Astrocyte (in vitro differentiated cells and primary cell): ENCODE data around the gene CERS6. TPM values are rescaled to one million over a fixed set of nuclear protein-coding genes. Genes with fewer than 3 reads are reported as not detected.

Source experiments
- DNase-seq: peaks from one replicate; pipeline ENCODE4 v3.0.0-alpha.2; 2010; ENCODE audit warnings: low read depth
- FAIRE-seq: peaks from 2 replicates; lab custom pipeline; 2011; peaks lifted over from hg19 to GRCh38; lab: Jason Lieb, UNC
- H2AFZ ChIP-seq: 2 replicates; pipeline ENCODE4 v1.6.0; 2012; ENCODE audit warnings: low read depth, low read length, inconsistent platforms
- H3K27ac ChIP-seq: 2 replicates; pipeline ENCODE4 v1.5.1; 2011; ENCODE audit warnings: low read depth, low read length, inconsistent platforms
- H3K27me3 ChIP-seq: 2 replicates; pipeline ENCODE4 v1.6.0; 2011; ENCODE audit warnings: low read length, inconsistent platforms; ENCODE audit not compliant: insufficient read depth
- H3K36me3 ChIP-seq: 2 replicates; pipeline ENCODE4 v1.5.1; 2011; ENCODE audit warnings: low read length, inconsistent platforms; ENCODE audit not compliant: insufficient read depth
- H3K4me1 ChIP-seq: 2 replicates; pipeline ENCODE4 v1.5.1; 2011; ENCODE audit warnings: low read length, inconsistent platforms; ENCODE audit not compliant: insufficient read depth
- H3K4me2 ChIP-seq: 2 replicates; pipeline ENCODE4 v1.6.0; 2012; ENCODE audit warnings: low read length, inconsistent platforms
- H3K4me3 ChIP-seq: 2 replicates; pipeline ENCODE4 v1.5.1; 2011; ENCODE audit warnings: low read depth, mild to moderate bottlenecking, low read length, inconsistent platforms; ENCODE audit not compliant: insufficient read depth
- H3K79me2 ChIP-seq: 2 replicates; pipeline ENCODE4 v1.6.0; 2012; ENCODE audit warnings: mild to moderate bottlenecking, low read length, inconsistent platforms; ENCODE audit not compliant: insufficient read depth
- H3K9ac ChIP-seq: 2 replicates; pipeline ENCODE4 v1.6.0; 2012; ENCODE audit warnings: mild to moderate bottlenecking, low read length, inconsistent platforms
- H3K9me3 ChIP-seq: 2 replicates; pipeline ENCODE4 v1.5.1; 2012; ENCODE audit warnings: low read depth, mild to moderate bottlenecking, low read length, inconsistent platforms; ENCODE audit not compliant: insufficient read depth
- H4K20me1 ChIP-seq: 2 replicates; pipeline ENCODE4 v1.6.0; 2012; ENCODE audit warnings: low read length, inconsistent platforms; ENCODE audit not compliant: insufficient read depth
- H3K27ac Mint-ChIP-seq: one replicate; pipeline ENCODE4 v1.8.0; 2021; ENCODE audit warnings: mild to moderate bottlenecking, mixed read lengths; ENCODE audit not compliant: unreplicated experiment
- H3K27me3 Mint-ChIP-seq: one replicate; pipeline ENCODE4 v1.8.0; 2021; ENCODE audit warnings: low read depth, mixed read lengths; ENCODE audit not compliant: unreplicated experiment
- H3K36me3 Mint-ChIP-seq: one replicate; pipeline ENCODE4 v1.8.0; 2021; ENCODE audit warnings: low read depth, mixed read lengths; ENCODE audit not compliant: unreplicated experiment
- H3K4me1 Mint-ChIP-seq: one replicate; pipeline ENCODE4 v1.8.0; 2021; ENCODE audit warnings: low read depth, mixed read lengths; ENCODE audit not compliant: unreplicated experiment
- H3K4me3 Mint-ChIP-seq: one replicate; pipeline ENCODE4 v1.8.0; 2021; ENCODE audit warnings: mild to moderate bottlenecking, moderate library complexity, mixed read lengths; ENCODE audit not compliant: unreplicated experiment
- H3K9me3 Mint-ChIP-seq: one replicate; pipeline ENCODE4 v1.8.0; 2021; ENCODE audit warnings: mild to moderate bottlenecking, mixed read lengths; ENCODE audit not compliant: unreplicated experiment
- EZH2 ChIP-seq: IDR thresholded peaks from 2 replicates; pipeline ENCODE4 v1.6.1; 2012; ENCODE audit warnings: mild to moderate bottlenecking, low read length, inconsistent platforms; ENCODE audit not compliant: insufficient read depth
- total RNA-seq: library from RNA; stranded (reverse); gene quantifications from 2 replicates; pipeline ENCODE4 v1.2.1, GENCODE V29; 2021
- TF ChIP-seq, protein P1 (sequence below): IDR thresholded peaks from 2 replicates; pipeline ENCODE4 v1.5.1; 2011; ENCODE audit warnings: low read depth, mild to moderate bottlenecking, inconsistent platforms, low read length, moderate library complexity; ENCODE audit not compliant: insufficient read depth

Gene CERS6
- total RNA-seq, 1 donor from 2014 or later: 23.4 TPM

DNA sequence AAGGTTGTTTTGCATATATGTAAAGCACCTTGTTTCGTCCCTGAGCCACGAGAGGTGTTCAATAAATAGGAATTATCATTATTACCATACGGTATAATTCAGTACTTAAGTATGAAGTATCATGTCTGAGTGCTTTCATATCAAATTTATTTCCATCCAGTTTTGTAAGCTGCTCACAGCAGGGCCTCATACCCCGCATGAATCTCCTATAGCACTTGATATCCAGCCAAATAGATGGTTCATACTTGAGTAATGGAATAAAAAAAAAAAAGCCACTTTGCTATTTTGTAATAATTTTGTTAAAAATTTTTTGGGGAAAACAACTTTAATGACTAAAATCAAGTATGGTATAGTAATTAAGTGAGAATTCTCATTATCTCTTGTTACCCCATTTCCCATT is 185.6 kb downstream of the CERS6 start:
- Mint-ChIP-seq H3K27ac (no peak overlapping the region), H3K36me3 (no peaks in the 10 kb centered on the region), H3K4me3 (no peak overlapping the region), H3K4me1 (peaks cover 14% of the 10 kb centered on the region), H3K27me3 (no peaks in the 10 kb centered on the region), H3K9me3 (peaks cover 3% of the 10 kb centered on the region)
- H3K27me3 ChIP-seq: no peaks in the 10 kb centered on the region
- no peak for TF ChIP-seq EZH2
- TF ChIP-seq, protein P1, sequence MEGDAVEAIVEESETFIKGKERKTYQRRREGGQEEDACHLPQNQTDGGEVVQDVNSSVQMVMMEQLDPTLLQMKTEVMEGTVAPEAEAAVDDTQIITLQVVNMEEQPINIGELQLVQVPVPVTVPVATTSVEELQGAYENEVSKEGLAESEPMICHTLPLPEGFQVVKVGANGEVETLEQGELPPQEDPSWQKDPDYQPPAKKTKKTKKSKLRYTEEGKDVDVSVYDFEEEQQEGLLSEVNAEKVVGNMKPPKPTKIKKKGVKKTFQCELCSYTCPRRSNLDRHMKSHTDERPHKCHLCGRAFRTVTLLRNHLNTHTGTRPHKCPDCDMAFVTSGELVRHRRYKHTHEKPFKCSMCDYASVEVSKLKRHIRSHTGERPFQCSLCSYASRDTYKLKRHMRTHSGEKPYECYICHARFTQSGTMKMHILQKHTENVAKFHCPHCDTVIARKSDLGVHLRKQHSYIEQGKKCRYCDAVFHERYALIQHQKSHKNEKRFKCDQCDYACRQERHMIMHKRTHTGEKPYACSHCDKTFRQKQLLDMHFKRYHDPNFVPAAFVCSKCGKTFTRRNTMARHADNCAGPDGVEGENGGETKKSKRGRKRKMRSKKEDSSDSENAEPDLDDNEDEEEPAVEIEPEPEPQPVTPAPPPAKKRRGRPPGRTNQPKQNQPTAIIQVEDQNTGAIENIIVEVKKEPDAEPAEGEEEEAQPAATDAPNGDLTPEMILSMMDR: no peak
- H3K9ac ChIP-seq: no peak overlapping the region
- H3K79me2 ChIP-seq: no peaks in the 10 kb centered on the region
- H3K4me1 ChIP-seq: no peaks in the 10 kb centered on the region
- no peaks in the 10 kb centered on the region for H3K36me3 ChIP-seq
- no peak overlapping the region for H3K4me3 ChIP-seq
- no peak for FAIRE-seq
- DNase-seq: no peak
- no peak overlapping the region for H3K27ac ChIP-seq
- H4K20me1 ChIP-seq: no peaks in the 10 kb centered on the region
- no peaks in the 10 kb centered on the region for H3K9me3 ChIP-seq
- no peak overlapping the region for H3K4me2 ChIP-seq
- no peak overlapping the region for H2AFZ ChIP-seq

DNA sequence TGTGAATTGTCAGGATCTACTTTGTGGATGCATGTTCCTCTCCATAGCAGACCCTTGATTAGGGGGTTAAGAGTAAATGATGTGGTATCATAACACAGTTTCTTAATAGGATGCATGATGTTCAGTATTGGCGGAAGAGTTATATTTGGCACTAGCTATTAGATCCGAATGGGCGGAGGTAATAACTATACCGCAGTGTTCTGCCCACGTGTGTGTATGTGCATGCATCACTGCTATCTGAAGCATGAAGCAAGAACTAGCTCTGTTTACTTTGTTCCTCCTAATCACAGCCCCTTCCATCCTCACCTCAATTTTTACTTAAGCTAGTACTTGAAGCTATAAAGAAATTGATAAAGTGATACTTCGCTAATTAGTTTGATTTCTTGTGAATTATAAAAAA is 186.8 kb downstream of the CERS6 start:
- no peak overlapping the region for H3K4me3 ChIP-seq
- H3K9me3 Mint-ChIP-seq: peaks cover 3% of the 10 kb centered on the region
- TF ChIP-seq, protein P1: no peak
- TF ChIP-seq EZH2: no peak

DNA sequence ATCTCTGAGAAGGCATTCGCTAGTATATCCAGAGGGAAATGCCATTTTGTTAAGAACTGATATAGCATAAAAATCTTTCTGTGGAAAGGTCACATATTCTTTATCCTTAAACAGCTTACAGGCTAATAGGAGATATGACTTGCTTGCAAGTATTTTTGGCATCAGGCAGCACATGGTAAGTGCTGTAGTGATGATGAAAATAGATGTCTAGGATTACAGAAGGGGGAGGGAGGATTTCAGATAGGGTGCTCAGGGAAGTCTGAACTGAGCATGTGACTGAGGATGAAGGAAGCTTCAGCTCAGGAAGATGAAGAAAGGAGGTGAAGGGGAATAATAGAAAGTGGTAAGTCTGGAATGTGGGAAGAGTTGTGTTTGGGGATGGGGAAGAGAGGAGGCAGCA is 187.9 kb downstream of the CERS6 start:
- Histone ChIP-seq H3K79me2 (no peaks in the 10 kb centered on the region), H3K4me2 (no peak overlapping the region), H4K20me1 (no peaks in the 10 kb centered on the region), H3K27me3 (no peaks in the 10 kb centered on the region), H3K4me3 (no peak overlapping the region), H3K4me1 (no peaks in the 10 kb centered on the region), H3K36me3 (no peaks in the 10 kb centered on the region), H3K27ac (no peak overlapping the region), H3K9ac (no peak overlapping the region), H2AFZ (no peak overlapping the region), H3K9me3 (no peaks in the 10 kb centered on the region)
- Mint-ChIP-seq H3K4me3 (no peak overlapping the region), H3K36me3 (no peaks in the 10 kb centered on the region), H3K27me3 (no peaks in the 10 kb centered on the region), H3K27ac (no peak overlapping the region), H3K9me3 (peaks cover 3% of the 10 kb centered on the region), H3K4me1 (peaks cover 9% of the 10 kb centered on the region)
- no peak for FAIRE-seq
- DNase-seq: peak; percentile 42
- TF ChIP-seq EZH2: no peak
- TF ChIP-seq, protein P1: no peak

More for the DNA sequence above, 186.8 kb downstream of the CERS6 start:
- FAIRE-seq (no peak), DNase-seq (no peak)
- no peaks in the 10 kb centered on the region for H3K27me3 ChIP-seq
- no peaks in the 10 kb centered on the region for H3K27me3 Mint-ChIP-seq
- H3K4me1 Mint-ChIP-seq: peaks cover 14% of the 10 kb centered on the region
- H3K79me2 ChIP-seq: no peaks in the 10 kb centered on the region
- H3K4me2 ChIP-seq: no peak overlapping the region
- H3K4me3 Mint-ChIP-seq: no peak overlapping the region
- no peak overlapping the region for H3K27ac ChIP-seq
- H3K36me3 ChIP-seq: no peaks in the 10 kb centered on the region
- H3K4me1 ChIP-seq: no peaks in the 10 kb centered on the region
- H3K9ac ChIP-seq: no peak overlapping the region
- no peaks in the 10 kb centered on the region for H4K20me1 ChIP-seq
- H3K9me3 ChIP-seq: no peaks in the 10 kb centered on the region
- no peak overlapping the region for H2AFZ ChIP-seq
- H3K27ac Mint-ChIP-seq: no peak overlapping the region
- no peaks in the 10 kb centered on the region for H3K36me3 Mint-ChIP-seq
